ENCODE results near the gene RHOXF2B. TPM values are rescaled to one million over a fixed set of nuclear protein-coding genes. Genes with fewer than 3 reads are reported as not detected.
"Not testable (repeated sequence)": the region's sequence is repeated elsewhere in the genome, so short reads cannot be mapped to it uniquely, and the experiment has no call there.

Gene RHOXF2B
- polyA plus RNA-seq (ENCODE audit: insufficient read length in 10 of 10), result under 1 TPM in 2 of 10 donors, not detected in 8; 0.09 to 0.10 TPM
- long read RNA-seq, donor 1, result 0 reads
- long read RNA-seq, donor 2, result 0 reads
- long read RNA-seq, donor 3, result 0 reads
- long read RNA-seq, donor 4, result 0 reads
- long read RNA-seq, donor 5, result 0 reads
- long read RNA-seq, donor 6, result 0 reads
- long read RNA-seq, donor 7, result 0 reads
- long read RNA-seq, donor 8, result 0 reads
- long read RNA-seq, donor 9, result 0 reads

DNA sequence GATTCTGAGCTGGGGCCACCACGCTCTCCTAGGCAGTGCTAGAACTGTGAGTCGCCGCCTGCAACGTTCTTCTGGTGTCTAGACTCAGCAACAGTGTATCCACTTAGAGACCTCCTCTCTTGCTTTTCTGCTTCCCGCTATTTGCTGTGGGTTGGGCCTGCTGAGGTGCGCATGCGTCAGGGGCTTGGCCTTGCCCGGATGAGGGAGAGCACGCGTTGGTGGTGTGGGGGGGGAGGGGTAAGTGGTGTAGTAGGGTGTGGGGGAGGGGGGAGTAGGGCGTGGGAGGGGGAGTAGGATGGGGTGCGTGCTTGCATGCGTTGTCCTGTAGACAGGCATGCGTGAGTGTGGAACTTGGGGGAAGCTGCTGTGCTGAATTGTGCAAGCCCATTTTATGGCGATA, at the start of gene RHOXF2B:
TSS of gene RHOXF2B (minus strand) at position 101 of the 400 bp plus-strand sequence. CDS start 138 bp downstream, outside the sequence.
- not testable (repeated sequence) for DNase-seq

DNA sequence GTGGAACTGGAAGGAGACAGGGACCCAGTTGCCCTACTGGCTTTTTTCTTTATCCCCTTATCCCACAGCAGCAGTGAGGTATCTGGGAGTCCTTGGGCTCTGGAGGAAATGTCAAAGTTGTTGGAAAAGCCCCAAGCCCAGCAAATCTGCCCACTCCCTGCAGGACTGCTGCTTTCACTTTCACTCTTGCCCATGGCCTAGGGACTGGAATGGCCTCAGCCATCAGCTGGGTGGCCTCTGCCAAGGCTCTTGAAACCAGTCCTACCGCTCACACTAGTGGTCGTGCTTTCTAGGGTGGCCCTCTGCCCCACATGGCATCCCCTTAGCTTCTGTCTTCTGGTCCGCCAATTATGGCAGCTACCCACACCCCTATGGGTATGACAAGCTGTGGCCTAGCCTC, 48.0 kb upstream of the RHOXF2B start:
- DNase-seq, result no peak

DNA sequence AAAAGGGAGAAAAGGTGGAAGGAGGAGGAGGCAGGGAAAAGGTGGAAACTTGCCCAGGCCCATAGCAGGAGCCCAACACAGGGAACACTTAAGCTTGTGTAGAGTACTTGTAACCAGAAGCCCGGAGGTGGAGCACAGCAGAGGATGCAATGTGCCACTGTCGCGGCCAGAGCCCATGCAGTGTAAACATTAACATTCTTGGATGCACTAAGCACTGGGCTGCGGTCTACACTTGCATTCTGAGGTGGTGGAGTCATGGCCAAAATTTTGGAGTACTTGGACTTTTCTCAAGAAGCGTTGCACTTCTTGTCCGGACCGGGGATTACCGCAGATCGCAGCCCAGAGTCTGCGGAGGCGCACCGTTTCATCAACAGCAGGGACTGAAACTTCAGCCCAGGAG, 42.7 kb upstream of the RHOXF2B start:
- no peak for DNase-seq

DNA sequence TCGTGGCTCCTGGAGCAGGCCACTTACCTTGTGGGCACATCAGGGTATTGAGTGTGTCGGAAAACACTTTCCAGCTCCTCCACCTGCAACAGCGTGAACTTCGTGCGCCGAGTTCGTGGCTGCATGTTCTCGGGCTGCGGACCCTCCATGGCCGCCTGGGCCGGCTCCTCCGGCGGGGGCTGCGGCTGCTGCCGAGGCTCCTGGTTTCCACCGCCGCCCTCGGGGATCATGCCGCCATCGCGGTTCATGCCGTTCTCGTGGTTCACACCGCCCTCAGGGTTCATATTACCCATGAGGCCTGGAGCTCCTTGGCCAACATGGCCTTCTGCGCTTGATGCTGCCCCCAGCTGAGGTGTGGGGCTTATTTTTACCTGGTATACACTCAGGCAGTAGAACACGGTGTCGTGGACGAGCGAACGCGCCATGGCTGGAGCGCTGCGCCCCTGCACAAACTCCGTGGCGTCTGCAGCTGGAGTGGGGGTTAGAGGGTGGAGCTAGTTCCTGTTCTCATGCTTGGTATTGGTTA, 38.0 kb upstream of the RHOXF2B start, which contains the start of gene RHOXF1:
TSS of gene RHOXF1 (minus strand) at position 476 of the 526 bp plus-strand sequence. CDS start at position 425, 51 bp downstream.
- DNase-seq, result no peak

DNA sequence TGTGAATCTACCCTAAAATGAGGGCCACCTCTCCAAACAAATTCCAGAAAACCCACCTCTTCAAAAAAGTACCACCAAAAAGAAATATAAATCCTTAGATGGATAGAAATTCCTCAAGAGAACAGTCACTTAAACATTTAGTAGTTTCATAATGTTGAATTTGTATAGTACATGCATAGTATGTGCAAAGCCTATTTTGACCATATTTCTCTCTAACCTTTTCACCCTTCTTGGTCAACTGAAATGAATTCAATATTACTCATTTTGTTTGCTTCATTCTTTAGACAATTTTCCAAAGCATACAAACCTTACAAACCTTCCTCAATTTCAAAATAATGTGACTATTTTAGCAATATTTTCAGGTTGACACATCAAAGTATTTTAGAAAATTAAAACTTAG, 34.1 kb upstream of the RHOXF2B start:
- DNase-seq, result no peak

DNA sequence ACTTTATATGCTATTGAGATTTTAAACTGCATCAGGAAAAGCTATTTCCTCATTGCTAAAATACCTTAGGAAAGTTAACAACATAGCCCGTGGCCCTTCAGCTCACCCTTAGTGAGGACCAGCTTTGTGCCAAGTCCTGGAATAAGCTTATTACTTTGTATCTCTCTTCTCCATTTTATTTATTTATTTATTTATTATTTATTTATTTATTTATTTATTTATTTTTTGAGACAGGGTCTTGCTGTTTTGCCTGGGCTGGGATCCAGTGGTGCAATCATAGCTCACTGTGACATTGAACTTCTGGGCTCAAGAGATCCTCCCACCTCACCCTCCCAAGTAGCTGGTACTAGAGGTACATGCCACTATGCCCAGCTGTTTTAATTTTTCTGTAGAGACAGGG, 31.9 kb upstream of the RHOXF2B start:
- no peak for DNase-seq

DNA sequence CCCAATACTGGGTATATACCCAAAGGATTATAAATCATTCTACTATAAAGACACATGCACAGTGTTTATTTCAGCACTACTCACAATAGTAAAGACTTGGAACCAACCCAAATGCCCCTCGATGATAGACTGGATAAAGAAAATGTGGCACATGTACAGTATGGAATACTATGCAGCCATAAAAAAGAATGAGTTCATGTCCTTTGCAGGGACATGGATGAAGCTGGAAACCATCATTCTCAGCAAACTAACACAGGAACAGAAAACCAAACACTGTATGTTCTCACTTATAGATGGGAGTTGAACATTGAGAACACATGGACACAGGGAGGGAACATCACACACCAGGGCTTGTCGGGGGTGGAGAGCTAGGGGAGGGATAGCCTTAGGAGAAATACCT, 27.2 kb upstream of the RHOXF2B start:
- DNase-seq, result not testable (repeated sequence)

DNA sequence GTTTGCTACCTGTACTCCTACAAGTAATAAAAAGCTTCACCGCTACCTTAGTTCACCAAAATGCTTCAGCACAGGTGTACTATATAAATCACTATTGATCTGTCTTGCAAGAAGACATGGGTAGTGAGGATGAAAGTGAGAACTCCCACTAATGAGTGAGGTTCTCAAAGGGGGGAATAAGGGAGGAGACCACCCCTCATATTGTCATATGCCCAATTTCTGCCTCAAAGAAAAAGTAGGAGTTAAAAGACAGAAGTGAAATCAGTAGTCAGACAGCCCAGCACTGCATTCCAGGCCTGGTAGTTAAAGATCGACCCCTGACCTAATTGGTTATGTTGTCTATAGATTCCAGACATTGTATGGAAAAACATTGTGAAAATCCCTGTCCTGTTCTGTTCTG, 23.6 kb upstream of the RHOXF2B start:
- DNase-seq, result not testable (repeated sequence)

DNA sequence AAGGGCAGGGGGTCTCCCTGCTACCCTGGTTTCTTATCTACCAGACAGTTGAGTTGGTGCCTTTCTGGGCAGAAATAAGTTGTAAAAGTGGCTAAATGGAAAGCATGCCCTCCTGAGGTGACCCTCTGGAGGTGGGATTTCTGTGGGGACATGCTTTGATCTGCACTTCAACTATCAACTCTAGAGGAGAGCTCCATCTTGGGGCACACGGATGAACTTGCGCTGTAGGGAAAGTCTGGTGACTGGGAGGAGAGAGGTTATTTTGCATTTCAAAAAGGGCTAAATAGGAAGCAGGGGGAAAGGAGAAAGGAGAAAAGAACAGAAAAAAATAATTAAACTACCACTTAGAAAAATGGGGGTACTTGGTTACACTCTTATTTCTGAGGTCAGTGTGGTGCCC, 12.7 kb upstream of the RHOXF2B start:
- DNase-seq, result no peak

DNA sequence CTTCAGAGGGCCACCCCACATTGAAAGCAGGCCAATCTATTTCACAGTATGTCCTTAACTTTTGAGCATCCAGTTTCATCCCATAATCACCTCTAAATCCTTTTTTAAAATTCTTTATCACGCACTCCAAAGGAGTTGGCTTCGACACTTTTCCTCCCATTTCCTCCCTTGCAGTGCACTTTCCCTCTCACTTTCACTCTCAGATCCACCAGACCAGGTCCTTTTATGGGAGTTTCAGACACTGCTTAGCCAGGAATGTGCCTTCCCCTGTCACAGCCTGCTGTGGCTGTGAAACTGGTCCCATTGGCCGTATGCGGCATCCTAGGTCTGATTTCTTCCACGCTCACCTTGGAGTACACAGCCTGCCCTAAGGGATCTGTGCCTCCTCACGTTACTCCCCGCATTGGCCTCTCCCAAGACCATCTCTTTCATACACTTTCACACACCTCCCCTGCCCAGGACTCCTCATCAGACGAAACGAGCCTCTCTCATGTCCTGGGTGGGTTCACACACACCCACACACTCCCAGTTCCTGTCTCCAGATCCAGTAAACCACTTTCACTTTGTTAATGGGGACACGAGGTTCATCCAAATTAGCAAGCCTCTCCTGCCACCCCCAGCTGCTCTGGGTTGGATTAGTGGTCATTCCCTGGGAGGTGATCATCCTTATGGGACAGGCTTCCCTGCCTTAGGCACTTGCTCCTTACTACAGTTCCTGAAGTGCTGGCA, 10.0 kb upstream of the RHOXF2B start:
- DNase-seq, result no peak

DNA sequence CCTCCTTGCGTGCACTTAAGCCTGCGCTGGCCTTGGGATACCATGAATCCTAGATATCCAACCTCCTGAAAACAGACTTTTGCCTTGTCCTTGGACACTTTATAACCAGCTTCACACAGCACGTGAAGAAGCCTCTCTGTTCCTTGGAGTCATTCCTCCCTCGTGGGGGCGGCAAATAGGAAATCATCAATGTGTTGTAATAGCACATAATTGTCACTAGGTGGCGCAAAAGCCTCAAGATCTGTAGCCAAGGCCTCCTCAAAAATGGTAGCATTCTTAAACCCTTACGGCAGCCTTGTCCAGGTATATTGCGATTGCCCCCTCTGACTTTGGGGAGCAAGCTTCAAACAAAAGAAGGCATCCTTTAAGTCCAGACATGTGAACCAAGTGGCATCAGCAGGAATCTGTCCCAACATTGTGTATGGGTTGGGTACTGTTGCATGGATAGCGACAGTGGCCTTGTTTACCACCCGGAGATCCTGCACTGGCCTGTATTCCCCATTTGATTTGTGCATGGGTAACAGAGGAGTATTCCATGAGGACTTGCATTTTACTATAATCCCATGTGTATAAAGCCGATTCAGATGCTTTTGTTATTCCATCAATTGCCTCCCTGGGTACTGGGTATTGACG, 8.2 kb upstream of the RHOXF2B start:
- DNase-seq, result not testable (repeated sequence)

DNA sequence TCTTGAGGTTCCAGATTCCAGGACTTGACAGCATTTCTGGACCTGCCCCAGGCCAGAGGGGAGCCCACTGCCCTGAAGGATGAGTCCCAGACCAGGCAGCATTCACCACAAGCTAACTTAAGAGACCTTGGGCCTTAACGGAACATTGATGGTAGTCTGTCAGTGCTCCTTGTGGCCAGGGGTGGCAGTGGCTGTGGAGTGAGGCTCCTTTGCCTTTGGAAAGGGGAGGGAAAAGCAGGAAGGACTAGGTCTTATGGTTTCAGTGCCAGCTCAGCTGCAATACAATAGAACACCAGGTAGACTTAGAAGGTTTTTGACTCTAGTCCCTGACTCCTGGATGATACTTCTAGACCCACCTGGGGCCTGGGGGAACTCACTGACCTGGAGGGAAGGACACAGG, 11.3 kb downstream of the RHOXF2B start:
- not testable (repeated sequence) for DNase-seq

DNA sequence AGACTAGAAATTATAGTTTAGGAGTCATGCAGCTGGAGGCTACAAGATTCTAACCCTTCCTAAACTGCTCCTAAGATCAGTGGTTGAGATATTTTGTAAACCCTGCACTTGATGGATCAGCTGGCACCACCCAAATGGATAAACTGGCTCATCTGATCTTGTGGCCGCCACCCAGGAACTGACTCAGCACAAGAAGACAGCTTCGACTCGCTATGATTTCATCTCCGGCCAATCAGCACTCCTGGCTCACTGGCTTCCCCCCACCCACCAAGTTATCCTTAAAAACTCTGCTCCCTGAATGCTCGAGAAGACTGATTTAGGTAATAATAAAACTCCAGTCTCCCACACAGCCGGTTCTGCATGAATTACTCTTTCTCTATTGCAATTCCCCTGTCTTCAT, 34.8 kb downstream of the RHOXF2B start:
- DNase-seq, result not testable (repeated sequence)

DNA sequence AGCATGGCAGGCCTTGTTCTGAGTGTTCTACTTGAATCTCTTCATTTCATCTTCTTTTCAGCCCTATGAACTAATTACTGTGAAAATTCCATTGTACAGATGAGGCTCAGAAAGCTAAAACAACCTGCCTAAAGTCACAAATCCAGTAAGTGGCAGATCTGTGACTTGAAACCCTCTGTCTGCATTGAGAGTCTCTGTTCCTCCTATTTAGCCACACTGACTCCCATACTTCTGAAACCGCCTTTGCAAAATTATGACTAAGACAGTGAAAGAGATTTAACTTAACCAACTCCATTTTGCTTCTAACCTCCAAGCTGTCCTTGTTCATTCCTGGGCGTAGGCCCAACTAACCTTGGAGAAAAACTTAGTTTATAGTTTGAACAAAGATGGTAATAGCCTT, 35.2 kb downstream of the RHOXF2B start:
- not testable (repeated sequence) for DNase-seq

DNA sequence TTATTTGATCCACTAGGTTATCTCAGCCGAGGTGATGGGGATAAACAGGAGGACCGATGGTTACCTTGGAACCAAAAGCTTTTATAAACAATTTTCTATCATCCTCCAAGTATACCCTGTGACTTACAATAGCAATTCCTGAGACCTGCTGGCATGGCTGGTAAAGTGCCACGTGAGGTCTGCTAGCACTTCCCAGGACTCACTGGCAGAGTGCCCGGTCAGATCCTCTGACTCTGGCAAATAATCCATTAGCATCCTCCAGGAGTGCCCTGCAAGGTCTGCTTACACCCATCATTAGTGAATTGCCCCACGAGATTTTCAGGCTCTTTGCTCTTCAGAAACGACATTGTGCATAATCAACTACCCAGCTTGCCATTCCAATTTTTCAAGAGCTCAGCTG, 37.3 kb downstream of the RHOXF2B start:
- not testable (repeated sequence) for DNase-seq

DNA sequence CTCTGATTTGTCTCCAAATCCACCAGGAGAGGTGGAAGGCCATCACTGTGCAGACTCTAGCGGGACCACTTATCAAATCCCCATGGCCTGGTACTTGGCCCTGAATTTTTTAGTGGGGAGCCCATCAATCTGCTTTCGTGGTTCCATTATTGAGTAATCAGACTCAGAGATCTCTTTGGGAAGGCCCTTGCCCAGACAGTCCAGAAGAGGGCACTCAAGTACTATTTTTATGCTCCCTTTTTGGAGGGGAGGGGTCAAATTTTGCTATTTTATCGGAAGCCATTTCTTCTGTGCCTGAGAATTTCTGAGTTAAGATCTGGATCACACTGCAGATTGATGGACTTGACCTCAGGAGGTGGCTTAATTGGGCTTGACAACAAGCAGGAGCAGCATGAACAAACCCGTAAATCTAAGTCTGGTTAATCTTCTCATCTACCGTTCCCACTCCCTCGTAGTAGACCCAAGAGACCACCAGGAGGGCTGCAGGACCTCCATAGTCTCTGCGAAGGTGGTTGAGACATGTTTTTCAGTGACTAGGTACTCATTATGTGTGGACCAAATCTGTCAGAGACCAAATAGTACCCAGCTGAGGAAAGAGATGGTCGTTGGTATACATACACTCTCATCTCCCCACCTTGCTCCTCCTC, 38.3 kb downstream of the RHOXF2B start:
- not testable (repeated sequence) for DNase-seq

DNA sequence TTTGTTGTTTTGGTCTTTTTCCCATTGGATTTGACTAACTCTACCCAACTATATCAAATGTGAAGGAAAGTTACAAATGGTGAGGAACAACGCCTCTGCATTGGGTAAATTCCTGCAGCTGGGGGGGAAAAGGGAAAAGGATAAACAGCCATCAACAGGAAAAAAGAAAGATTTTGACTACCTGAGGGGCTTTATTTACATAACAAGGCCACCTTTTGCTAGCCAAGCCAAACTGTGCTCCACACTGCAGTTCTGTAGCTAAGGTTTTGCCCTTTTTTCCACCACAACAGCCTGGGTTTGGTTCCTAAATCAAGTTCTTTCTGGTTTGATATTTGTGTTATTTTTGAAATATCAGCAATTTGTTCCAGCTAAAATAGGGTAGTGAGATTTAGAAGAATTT, 40.8 kb downstream of the RHOXF2B start:
- DNase-seq, result no peak

DNA sequence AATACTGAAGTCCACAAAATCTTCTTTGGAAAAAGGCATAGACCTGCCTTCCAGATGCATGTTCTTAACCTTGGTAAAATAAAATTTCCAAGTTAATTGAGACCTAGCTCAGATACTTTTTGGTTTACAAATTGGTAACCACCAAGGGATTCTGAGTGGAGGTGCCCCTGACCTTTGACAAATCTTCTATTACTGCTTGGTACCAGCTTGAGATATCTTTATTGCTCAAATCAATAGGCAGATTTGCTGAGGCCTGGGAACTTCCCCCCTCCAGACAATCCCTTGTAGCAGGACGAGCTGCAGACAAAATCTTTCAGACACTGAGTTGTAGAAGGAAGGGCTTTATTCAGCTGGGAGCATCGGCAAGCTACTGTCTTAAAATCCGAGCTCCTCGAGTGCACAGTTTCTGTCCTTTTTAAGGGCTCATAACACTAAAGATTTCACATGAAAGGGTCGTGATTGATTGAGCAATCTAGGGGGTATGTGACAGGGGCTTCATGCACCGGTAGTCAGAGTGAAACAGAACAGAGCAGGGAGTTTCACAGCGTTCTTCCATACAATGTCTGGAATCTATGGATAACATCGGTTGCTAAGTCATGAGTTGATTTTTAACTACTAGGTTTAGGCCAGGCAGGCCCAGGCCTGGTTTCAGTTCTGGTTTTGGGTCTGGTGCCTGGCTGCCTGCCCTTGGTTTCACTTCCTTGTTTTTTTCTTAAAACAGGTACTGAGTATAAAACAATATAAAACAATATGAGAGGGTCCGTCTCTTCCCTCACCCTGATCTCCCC, 41.8 kb downstream of the RHOXF2B start:
- not testable (repeated sequence) for DNase-seq

DNA sequence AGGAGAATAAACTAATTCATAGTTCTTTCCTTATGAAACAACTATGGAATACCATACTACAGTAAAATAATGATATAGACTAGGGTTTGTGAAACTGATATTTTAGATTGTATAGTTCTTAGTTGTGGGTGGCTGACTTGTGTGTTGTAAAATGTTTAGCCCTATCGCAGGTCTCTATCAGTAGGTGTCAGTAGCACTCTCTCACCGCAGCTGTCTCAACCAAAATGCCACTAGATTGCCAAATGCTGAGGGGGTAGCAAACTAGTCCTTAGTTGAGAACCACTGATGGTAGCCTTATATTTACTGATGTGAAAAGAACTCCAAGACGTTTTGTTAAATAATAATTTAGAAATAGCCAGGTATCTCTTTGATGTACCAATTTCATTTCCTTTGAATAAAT, 48.1 kb downstream of the RHOXF2B start:
- DNase-seq, result no peak

DNA sequence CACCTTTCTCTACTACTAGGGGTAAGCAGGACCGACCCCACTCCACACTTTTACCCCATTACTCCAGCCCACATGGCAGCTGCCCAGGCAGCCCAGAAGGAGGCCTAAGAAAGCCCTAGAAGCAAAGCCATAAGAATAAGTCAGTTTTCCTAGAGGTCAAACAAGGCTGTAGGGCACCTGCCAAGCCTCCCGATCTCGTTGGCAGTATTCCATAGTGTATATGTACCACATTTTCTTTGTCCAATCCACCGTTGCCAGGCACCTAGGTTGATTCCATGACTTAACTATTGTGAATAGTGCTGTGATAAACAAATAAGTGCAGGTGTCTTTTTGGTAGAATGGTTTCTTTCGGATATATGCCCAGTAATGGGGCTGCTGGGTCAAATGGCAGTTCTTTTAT, 54.2 kb downstream of the RHOXF2B start:
- no peak for DNase-seq

DNA sequence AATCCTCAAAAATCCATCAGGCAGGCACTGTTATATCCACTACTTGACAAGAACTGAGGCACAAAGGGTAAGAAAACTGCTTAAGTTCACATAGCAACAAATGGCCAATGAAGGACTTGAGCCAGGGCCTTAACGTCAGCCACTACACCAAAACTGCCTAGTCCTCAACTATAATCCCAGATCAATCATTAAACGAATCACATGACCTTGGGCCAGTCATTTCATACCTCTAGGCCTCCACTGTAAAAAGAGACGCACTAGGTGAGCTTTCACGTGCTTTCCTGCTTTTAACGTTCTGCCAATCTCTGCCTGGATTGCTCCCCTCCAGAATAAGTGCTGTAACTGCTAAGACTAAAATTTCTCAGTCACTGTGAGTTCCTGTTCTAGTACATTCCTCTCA, 54.7 kb downstream of the RHOXF2B start:
- no peak for DNase-seq
